ENCODE data around the gene NEFH.
A peak's percentile ranks its signal among the peaks of the same experiment; 100 is the strongest.

The NEFH gene

GRCh38 chr22:29520851-29521250 lies 40.8 kb downstream of the NEFH start:
- Histone ChIP-seq H3K9me3 (no peaks in the 10 kb centered on the region), H3K4me3 (ENCODE audit: low read depth, low read length) (no peak overlapping the region), H3K4me1 (peaks cover 10% of the 10 kb centered on the region; the same call in 1 of the 2 replicates), H3K36me3 (peaks cover 83% of the 10 kb centered on the region), H3K27me3 (no peaks in the 10 kb centered on the region)
- no peak for DNase-seq
- no peak for TF ChIP-seq CTCF (IDR thresholded peaks at IDR 0.05; ENCODE audit: low read depth, low read length)

- Histone ChIP-seq H3K4me1 (peaks cover 10% of the 10 kb centered on the region; the same call in 1 of the 2 replicates), H3K27me3 (no peaks in the 10 kb centered on the region), H3K9me3 (no peaks in the 10 kb centered on the region), H3K36me3 (peaks cover 82% of the 10 kb centered on the region), H3K4me3 (ENCODE audit: low read depth, low read length) (no peak overlapping the region)
- DNase-seq: no peak
- TF ChIP-seq CTCF (IDR thresholded peaks at IDR 0.05; ENCODE audit: low read depth, low read length): no peak
Measured at GRCh38 chr22:29521526-29521925, 41.5 kb downstream of the NEFH start.

- Histone ChIP-seq H3K4me3 (ENCODE audit: low read depth, low read length) (no peak overlapping the region), H3K9me3 (no peaks in the 10 kb centered on the region), H3K36me3 (peaks cover 83% of the 10 kb centered on the region), H3K4me1 (no peaks in the 10 kb centered on the region), H3K27me3 (no peaks in the 10 kb centered on the region)
- TF ChIP-seq CTCF (IDR thresholded peaks at IDR 0.05; ENCODE audit: low read depth, low read length): no peak
- DNase-seq: no peak
Measured at GRCh38 chr22:29523761-29524160, 43.7 kb downstream of the NEFH start.

- peak; percentile 61 for DNase-seq
- TF ChIP-seq CTCF (IDR thresholded peaks at IDR 0.05; ENCODE audit: low read depth, low read length): peak; percentile 66
- Histone ChIP-seq H3K4me3 (ENCODE audit: low read depth, low read length) (no peak overlapping the region), H3K9me3 (no peaks in the 10 kb centered on the region), H3K27me3 (no peaks in the 10 kb centered on the region), H3K4me1 (no peaks in the 10 kb centered on the region), H3K36me3 (peaks cover 81% of the 10 kb centered on the region)
Measured at GRCh38 chr22:29524442-29525191, 44.6 kb downstream of the NEFH start.

GRCh38 chr22:29528144-29528543 lies 48.1 kb downstream of the NEFH start:
- TF ChIP-seq CTCF (IDR thresholded peaks at IDR 0.05; ENCODE audit: low read depth, low read length): no peak
- no peak for DNase-seq
- H3K36me3 ChIP-seq: peaks cover 84% of the 10 kb centered on the region
- H3K4me3 ChIP-seq (ENCODE audit: low read depth, low read length): no peak overlapping the region
- no peaks in the 10 kb centered on the region for H3K27me3 ChIP-seq
- no peaks in the 10 kb centered on the region for H3K9me3 ChIP-seq
- H3K4me1 ChIP-seq: no peaks in the 10 kb centered on the region

GRCh38 chr22:29530716-29531115 lies 50.7 kb downstream of the NEFH start:
- no peaks in the 10 kb centered on the region for H3K4me1 ChIP-seq
- H3K27me3 ChIP-seq: no peaks in the 10 kb centered on the region
- H3K36me3 ChIP-seq: peaks cover 83% of the 10 kb centered on the region
- no peak for TF ChIP-seq CTCF (IDR thresholded peaks at IDR 0.05; ENCODE audit: low read depth, low read length)
- H3K4me3 ChIP-seq (ENCODE audit: low read depth, low read length): no peak overlapping the region
- no peaks in the 10 kb centered on the region for H3K9me3 ChIP-seq
- DNase-seq: no peak
